GM12865 (cell line): ENCODE measurements around the gene TRIM45.
"Not testable (repeated sequence)": the region's sequence is repeated elsewhere in the genome, so short reads cannot be mapped to it uniquely, and the experiment has no call there.

ENCODE experiments used
- DNase-seq: peaks from one replicate; pipeline ENCODE4 v3.0.0; 2010; ENCODE audit warnings: low read depth
- H3K4me3 ChIP-seq: 2 replicates; pipeline ENCODE4 v1.5.1; 2011; ENCODE audit warnings: mild to moderate bottlenecking, low read depth, low read length, control low read depth
- CTCF ChIP-seq: IDR thresholded peaks from 2 replicates; pipeline ENCODE4 v1.5.1; 2011; ENCODE audit warnings: low read length, control low read depth, low read depth, inconsistent platforms; ENCODE audit not compliant: insufficient read depth; ENCODE audit errors: missing control alignments

TRIM45 gene

GRCh38 chr1:117104986-117105385 is 16.6 kb downstream of the TRIM45 start:
- no peak overlapping the region for H3K4me3 ChIP-seq
- no peak for TF ChIP-seq CTCF
- no peak for DNase-seq

DNA sequence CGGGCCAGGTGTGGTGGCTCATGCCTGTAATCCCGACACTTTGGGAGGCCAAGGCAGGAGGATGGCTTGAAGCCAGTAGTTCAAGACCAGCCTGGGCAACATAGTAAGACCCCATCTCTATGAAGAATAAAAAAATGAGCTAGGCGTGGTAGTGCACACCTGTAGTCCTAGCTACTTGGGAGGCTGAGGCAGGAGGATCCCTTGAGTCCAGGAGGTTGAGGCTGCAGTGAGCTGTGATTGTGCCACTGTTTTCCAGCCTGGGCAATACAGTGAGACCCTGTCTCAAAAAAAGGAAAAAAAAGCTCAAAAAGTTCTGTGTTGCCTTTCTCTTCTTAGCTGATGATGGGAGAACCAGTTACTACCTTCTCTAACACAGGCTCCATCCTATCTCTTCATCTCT is 19.7 kb downstream of the TRIM45 start:
- DNase-seq, H3K4me3 ChIP-seq: not testable (repeated sequence)

DNA sequence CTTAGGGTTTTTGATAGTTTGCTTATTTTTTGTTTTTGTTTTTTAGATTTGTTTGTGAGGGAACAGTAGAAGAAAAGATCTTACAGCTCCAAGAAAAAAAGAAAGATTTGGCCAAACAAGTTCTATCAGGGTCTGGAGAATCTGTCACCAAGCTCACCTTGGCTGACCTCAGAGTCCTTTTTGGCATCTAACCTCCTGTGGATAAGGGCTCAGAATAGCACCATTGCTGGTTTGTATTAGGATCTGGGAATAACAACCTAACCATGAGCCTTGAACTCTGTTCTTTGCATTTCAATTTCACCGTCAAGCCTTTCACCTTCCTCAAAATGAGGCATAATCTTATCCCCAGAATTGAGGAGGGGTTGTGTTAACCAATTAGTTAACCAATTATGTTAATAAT is 20.2 kb downstream of the TRIM45 start:
- DNase-seq: no peak
- no peak for TF ChIP-seq CTCF
- H3K4me3 ChIP-seq: no peak overlapping the region

DNA sequence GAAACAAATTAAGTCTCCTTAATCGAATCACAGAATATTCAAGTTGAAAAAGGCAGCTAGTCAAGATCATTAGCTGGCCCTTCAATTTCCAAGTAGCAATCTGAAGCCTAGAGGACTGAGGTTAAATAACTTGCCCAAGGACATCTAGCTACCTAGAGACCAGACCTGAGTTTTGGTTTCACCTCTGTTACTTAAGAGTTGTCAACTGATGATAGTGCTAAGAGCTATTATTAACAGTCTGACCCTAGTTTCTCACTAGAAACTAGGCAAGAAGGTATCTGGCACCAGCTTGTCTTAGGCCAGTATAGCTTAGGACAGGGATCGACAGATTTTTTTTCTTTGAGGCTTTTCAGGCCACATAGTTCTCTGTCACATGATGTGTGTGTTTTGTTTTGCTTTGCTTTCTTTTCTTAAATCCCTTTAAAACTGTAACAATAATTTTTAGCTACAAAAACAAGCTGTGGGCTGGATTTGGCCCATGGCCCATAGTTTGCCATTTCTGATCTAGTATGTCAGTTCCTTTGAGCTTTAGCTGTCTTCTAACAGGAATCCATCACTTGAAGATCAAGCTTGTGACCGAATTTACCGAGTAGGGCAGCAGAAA is 23.2 kb downstream of the TRIM45 start:
- no peak for TF ChIP-seq CTCF
- peak; percentile 29 for DNase-seq
- H3K4me3 ChIP-seq: no peak overlapping the region

DNA sequence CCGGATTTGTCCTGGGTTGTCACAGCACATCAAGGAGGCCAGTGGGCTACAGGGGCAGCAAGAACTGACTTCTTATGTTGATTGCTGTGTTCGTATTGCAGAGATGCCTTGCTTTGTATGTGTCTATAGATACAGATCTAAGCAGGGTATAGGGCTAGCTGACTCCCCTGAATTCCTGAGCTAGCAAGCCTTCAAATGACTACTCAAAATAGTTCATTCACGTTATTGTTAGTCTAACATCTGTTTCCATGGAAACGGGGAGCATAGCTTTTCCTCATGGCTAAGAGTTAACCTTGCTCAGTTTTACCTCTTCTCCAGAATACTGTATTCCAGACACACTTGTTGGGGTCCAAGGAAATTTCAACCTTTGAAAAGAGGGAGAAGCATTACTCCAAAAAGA is 24.1 kb downstream of the TRIM45 start:
- no peak for DNase-seq
- TF ChIP-seq CTCF: no peak
- H3K4me3 ChIP-seq: no peak overlapping the region

- H3K4me3 ChIP-seq: no peak overlapping the region
- no peak for DNase-seq
- TF ChIP-seq CTCF: no peak
These were observed 24.6 kb downstream of the TRIM45 start for GRCh38 chr1:117096951-117097408.

DNA sequence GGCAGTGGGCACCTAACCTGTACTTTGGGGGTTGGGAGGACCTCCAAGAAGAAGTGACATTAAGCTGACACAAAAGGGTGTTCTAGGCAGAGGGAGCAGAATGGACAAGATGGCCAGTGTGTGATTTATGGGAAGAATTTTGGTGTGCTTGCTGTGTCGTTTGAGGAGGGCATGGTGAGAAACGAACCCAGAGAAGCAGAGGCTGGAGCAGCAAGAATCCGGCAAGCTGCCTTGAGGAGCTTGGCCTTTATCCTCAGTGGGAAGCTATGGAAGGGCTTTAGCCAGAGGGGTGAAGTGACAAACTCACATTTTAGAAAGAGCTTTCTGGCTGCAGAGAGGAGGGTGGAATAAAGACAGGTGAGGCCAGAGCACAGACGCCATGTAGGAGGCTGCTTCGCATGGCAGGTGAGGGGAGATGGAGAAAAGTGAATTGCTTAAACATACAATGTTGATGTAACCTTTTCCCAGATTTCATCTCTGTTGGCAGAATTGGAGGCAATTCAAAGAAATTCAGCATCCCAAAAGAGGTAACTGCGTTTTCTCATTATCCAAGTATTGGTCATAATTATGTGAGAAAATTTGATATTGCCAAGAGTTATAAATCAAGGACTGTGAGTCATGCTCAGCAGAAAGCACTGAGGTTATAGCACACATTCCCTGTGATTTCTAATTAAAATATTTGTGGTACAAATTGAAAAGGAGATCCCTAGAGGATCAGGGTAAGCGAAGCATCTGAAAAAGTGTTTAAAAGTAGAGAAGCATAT is 26.5 kb downstream of the TRIM45 start:
- no peak for DNase-seq
- no peak overlapping the region for H3K4me3 ChIP-seq
- TF ChIP-seq CTCF: no peak
